Measurements from ENCODE around the gene SFI1. TPM values are rescaled to one million over a fixed set of nuclear protein-coding genes. Genes with fewer than 3 reads are reported as not detected.

SFI1 gene
- total and polyA plus RNA-seq, 2 donors (not counting 1 experiment from before 2014, with no cell fraction given) = 80.2 to 182 TPM

DNA sequence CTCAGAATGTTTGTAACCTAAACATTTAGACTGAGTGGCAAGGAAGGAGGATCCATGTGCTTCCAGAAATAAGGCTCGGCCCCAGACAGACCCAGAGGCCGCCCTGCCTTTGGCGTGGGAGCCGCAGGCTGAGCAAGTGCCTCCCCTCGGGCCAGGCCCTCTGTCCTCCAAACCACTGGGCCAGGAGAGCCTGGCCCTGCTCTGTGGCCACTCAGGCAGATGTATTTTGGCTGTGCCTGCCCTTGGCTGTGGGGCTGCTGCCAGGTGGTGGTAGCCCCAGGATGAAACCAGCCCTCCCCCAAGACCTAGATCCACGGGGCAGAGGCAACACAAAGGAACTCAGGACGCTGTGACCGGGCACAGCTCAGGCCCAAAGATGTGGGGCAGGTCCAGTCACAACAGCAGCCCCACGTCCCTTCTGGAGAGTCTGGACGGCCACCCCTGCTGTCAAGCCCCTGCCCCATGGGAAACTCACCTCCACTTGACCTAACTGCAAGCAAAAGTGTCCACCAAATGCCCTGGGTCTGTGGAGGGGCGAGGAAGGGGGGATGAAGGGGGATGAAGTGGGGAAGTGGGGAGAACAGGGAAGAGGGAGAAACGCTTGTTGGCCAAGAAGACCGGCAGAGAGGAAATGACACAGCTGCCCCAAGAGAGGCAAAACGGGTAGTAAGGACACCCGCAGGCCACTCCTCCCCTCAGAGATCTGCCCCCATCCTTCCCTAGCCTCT, 141.7 kb downstream of the SFI1 start:
- Mint-ChIP-seq H3K27ac (peak overlapping the region; percentile 92), H3K4me1 (peaks cover 50% of the 10 kb centered on the region), H3K4me3 (peak overlapping the region; percentile 90), H3K27me3 (no peaks in the 10 kb centered on the region), H3K9me3 (ENCODE audit: insufficient read depth) (no peaks in the 10 kb centered on the region)
- Histone ChIP-seq H3K4me3 (ENCODE audit: control extremely low read depth in 1 of 5, extremely low read depth in 1 of 5, insufficient read depth in 1 of 5, low read depth in 2 of 5, low read length in 4 of 5) (peak overlapping the region; percentile 17 to 84 (median 38)), H2AFZ (ENCODE audit: insufficient read depth, low read depth, low read length, poor library complexity, severe bottlenecking) (peak overlapping the region; percentile 58), H3K27ac (ENCODE audit: low read length in 2 of 2) (peak overlapping the region; percentile 64 to 86), H4K20me1 (ENCODE audit: control insufficient read depth, insufficient read depth, low read length, poor library complexity, severe bottlenecking) (peaks cover 35% of the 10 kb centered on the region), H3K79me2 (ENCODE audit: control insufficient read depth, insufficient read depth, low read length) (peaks cover 60% of the 10 kb centered on the region), H3K36me3 (replicated peaks in 1 of 2; ENCODE audit: control extremely low read depth in 1 of 2, control insufficient read depth in 1 of 2, extremely low read depth in 1 of 2, insufficient read depth in 2 of 2, low read length in 1 of 2) (peaks cover 0 to 8% of the 10 kb centered on the region in 2 experiments), H3K27me3 (replicated peaks in 1 of 4; ENCODE audit: control extremely low read depth in 1 of 4, control insufficient read depth in 3 of 4, insufficient read depth in 4 of 4, low read length in 3 of 4) (no peaks in the 10 kb centered on the region), H3K9me3 (ENCODE audit: control extremely low read depth in 1 of 3, control insufficient read depth in 2 of 3, insufficient read depth in 1 of 3, low read length in 2 of 3) (no peaks in the 10 kb centered on the region), H3K4me1 (ENCODE audit: control insufficient read depth in 2 of 2, insufficient read depth in 2 of 2, low read length in 2 of 2) (peaks cover 31 to 46% of the 10 kb centered on the region in 2 donors), H3K9ac (ENCODE audit: low read length) (peak overlapping the region; percentile 44), H3K4me2 (replicated peaks; ENCODE audit: low read depth, low read length, poor library complexity, severe bottlenecking) (peak overlapping the region; percentile 93)
- intact Hi-C loops (cut with micrococcal nuclease) = loop anchor here (1.0 to 10.0 kb wide), 3 partner anchors 24 to 1213 kb away; partner anchors contain the start of genes MORC2, MTFP1, PISD and TUG1
- ATAC-seq (ENCODE audit: low read depth) (peak; percentile 68), DNase-seq (peak; percentile 67)
- WGBS (ENCODE audit: insufficient coverage) = 13% methylated on average over 10 of the region's 15 CpGs
- TF ChIP-seq, protein P1, sequence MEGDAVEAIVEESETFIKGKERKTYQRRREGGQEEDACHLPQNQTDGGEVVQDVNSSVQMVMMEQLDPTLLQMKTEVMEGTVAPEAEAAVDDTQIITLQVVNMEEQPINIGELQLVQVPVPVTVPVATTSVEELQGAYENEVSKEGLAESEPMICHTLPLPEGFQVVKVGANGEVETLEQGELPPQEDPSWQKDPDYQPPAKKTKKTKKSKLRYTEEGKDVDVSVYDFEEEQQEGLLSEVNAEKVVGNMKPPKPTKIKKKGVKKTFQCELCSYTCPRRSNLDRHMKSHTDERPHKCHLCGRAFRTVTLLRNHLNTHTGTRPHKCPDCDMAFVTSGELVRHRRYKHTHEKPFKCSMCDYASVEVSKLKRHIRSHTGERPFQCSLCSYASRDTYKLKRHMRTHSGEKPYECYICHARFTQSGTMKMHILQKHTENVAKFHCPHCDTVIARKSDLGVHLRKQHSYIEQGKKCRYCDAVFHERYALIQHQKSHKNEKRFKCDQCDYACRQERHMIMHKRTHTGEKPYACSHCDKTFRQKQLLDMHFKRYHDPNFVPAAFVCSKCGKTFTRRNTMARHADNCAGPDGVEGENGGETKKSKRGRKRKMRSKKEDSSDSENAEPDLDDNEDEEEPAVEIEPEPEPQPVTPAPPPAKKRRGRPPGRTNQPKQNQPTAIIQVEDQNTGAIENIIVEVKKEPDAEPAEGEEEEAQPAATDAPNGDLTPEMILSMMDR (IDR thresholded peaks at IDR 0.05) = no peak
- TF ChIP-seq EZH2 (IDR thresholded peaks at IDR 0.05; ENCODE audit: borderline replicate concordance, insufficient read depth, low read depth, low read length, poor library complexity, severe bottlenecking) = no peak
- CTCF ChIA-PET = interaction anchor here (0.6 to 4.4 kb wide), 16 partner anchors 10 to 309 kb away, joined by 3 to 25 read pairs (median 4); partner anchors contain the start of gene PISD
- POLR2A ChIA-PET = interaction anchor here (0.6 to 1.1 kb wide), 6 partner anchors 7 to 1003 kb away, joined by 3 to 10 read pairs (median 4); partner anchors contain the start of genes DEPDC5 and PISD

Data from B cell (primary cell).